HG03066 (cell line): ENCODE measurements around the gene UBAP2.
"Not testable (repeated sequence)": the region's sequence is repeated elsewhere in the genome, so short reads cannot be mapped to it uniquely, and the experiment has no call there.

Source experiments
- ATAC-seq: cut with Tn5 transposase; IDR thresholded peaks from one replicate; pipeline ENCODE4 v1.9.1; 2021; ENCODE audit warnings: low read depth; ENCODE audit not compliant: unreplicated experiment

The UBAP2 gene

DNA sequence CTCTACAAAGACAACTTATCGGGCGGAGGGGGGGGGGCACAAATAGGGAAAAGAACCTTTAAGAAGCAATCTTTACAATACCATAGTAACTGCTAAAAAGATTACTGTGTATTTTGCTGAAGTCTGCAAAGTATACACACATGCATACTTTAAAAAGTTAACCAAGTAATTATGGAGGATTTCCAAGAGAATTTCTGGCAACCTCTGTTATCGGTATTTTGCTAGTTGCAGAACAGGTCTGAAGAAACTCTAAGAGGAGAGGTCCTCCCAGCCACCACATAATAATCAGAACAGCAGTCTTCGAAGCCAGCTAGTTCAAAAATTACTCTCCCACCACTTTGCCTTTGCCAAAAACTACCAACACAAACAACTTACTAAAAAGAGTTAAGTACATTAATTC, 56.1 kb downstream of the UBAP2 start:
- no peak for ATAC-seq

DNA sequence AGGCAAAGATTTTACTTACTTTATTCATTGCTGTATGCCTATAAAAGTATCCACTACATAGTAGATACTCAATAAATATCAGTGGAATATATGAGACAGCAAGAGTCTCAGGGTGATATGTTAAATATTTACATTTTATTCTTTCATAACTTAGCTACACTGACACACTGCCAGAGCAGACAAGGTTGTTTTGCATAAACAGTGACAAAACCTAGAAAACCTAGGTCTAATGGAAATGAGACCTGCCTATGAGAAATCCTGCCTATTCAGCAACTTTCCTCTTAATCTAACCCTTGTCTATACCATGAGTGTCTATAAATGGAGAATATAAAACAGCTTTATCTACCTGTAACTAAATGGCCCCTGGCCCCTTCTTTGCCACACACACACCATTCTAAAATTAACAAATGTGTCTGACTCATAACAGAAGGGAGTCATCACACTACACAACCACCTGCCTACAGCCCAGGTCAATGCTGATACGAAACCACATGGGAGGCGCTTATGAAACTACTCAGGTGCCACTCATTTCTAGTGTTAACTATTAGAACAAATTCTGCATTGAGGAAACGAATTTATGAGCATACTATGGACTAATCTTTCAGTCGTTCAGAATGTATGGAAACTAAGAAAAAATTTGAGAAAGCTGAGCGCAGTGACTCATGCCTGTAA, 60.3 kb downstream of the UBAP2 start:
- peak; percentile 99 for ATAC-seq

DNA sequence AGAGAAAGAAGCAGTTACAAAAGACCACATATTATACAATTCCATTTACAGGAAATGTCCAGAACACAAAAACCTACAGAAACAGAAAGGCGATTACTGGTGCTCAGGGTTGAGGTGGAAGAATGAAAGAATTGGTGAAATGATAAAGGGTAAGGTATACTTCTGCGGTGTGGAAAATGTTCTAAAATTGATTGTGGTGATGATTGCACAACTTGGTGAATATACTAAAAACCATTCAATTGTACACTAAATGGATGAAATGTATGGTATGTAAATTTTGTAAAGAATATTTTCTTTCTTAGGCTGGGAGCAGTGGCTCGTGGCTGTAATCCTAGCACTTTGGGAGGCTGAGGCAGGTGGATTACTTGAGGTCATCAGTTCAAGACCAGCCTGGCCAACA, 72.3 kb downstream of the UBAP2 start:
- ATAC-seq, result no peak

DNA sequence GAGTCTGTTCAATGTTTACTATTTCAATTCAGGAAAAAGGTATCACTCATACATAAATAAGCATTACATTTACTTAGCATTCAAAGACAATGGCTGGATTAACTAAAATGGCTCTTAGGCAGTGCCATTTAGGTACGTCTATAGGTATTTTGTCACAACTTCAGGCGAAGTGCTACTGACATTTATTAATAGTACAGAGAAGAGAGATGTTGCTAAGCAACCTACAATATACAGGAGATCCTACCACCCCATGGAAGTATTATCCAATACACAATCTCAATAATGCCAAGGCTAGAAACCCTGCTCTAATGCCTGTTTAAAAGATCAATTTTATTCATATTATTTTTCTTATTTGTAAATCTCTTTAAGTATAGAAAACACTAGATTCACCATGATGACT, 76.0 kb downstream of the UBAP2 start:
- no peak for ATAC-seq

DNA sequence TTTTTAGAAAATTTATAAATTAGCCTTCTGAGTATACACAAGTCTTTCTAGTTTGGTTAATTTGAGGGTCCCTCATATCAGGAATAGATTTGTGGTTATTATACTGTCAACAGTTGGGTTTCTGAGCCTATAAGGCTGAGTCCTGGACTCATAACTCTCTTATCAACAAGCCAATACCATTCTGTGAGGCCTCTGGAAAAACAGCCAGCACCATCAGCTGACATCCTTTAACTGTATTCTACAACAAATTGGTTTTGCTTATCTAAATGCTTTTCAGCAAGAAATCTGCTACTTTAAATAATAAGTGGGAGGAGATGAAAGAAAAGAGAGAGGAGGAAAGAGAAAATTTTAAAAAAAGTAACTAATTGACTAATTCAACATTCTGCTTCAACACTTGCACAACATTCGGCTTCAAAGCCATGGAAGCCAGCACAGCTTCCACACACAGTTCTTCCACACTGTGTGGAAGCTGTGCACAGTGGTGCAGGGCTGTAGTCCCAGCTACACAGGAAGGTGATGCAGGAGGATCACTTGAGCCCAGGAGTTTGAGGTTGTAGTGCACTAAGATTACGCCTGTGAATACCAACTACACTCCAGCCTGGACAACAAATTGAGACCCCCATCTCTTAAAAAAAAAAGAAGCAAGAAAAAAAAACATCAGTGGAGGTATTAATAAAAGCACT, 84.5 kb downstream of the UBAP2 start:
- no peak for ATAC-seq

DNA sequence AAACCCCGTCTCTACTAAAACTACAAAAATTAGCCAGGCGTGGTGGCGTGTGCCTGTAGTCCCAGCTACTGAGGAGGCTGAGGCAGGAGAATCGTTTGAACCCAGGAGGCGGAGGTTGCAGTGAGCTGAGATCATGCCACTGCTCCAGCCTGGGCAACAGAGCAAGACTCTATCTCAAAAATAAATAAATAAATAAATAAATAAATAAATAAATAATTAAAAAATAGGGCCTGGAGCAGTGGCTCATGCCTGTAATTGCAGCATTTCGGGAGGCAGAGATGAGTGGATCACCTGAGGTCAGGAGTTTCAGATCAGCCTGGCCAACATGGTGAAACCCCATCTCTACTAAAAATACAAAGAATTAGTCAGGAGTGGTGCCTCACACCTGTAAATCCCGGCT, 86.2 kb downstream of the UBAP2 start:
- not testable (repeated sequence) for ATAC-seq

DNA sequence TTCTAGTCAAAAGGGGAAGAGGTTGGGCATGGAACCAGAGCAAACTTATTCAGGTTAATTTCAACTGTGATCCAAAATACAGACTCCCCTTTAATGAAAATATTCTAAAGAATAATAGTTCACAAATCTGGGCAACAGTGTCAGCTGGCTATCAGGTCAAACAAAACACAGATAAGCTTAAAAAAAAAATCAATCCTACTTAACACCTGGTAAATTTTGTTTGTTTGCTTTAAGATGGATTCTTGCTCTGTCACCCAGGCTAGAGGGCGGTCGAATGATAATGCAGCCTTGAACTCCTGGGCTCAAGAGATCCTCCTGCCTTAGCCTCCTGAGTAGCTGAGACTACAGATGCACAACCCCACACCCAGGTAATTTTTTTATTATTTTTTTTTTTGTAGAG, 89.0 kb downstream of the UBAP2 start:
- ATAC-seq, result no peak

DNA sequence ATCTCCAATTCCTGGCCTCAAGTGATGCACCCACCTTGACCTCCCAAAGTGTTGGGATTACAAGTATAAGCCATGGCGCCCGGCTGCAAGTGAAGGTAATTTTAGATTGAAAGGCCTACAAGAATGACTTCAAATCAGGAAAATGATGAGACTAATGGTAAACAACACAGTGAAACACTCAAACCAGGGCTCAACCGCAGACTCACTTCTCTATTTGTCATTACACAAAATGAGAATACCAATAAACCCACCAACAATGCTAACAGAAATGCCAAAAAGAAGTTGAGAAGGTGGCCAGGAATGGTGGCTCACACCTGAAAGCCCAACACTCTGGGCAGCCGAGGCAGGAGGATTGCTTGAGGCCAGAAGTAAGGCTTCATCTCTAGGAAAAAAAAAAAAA, 92.1 kb downstream of the UBAP2 start:
- ATAC-seq, result no peak

DNA sequence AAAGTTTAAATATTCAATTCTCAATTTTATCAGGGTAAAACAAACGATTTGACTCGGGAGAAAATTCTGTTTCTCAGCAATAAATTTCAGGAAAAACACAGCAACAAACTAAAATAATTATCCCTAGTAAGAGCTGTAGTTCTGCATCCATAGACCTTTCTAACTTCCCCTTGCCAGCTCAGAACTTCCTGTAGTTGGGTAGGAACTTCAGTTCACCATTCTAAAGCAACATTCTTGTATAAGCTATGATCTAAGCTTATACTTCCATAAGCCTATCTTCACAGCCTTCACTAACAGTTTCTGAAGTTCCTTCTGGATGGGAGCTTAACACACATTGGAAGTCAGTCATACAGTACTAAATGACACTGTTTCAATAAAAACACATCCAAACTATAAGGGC, 96.6 kb downstream of the UBAP2 start:
- no peak for ATAC-seq

DNA sequence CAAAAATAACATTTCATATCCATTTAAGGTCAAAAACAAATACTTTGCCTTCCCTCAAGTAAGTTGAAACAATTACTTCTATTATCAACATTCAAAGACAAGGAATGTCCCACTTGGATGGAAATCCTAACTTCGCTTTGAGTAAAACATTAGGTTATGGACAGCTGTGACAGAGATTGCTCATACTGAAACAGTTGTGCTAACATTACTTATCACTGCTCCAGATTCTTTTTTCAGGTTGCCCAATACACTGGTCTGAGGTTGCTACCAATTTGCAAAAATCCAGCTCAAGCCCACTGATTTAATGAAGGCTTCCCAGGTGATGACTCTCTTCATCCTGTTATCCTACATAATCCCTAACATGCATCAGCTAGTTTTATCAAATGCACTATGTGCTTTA, 98.3 kb downstream of the UBAP2 start:
- no peak for ATAC-seq

DNA sequence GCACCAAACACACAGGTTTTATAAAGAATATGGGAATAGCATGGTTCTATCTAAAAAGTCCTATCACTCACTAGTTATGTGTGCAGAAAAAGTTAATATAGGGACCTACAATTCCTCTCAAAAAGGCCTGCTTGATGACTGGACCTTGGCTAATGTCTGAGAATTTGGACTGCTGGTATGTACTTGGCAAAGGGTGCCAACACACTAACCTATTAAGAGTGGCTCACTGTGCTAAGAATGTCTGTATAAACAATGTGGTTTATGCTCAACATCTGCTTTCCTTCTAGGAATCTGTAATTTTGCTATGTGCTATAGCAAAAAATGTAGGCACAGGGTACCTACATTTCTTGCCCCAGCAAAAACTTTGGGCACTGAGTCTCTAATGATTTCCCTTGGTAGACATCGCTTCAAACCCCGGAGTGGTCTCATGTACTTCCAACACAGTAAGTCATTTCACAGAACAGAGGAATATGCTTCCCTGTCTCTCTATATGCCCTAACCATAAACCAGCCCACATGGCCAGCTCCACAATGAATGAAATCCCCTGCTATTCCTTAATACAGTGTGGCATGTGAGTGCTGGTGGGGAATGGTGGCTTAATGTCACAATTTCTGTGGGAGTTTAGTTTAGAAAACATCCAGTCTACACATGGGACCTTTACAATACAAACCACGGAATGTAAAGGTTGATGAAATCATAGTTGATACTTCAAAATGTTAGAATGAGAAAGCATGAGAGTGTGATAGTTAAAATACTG, 101.7 kb downstream of the UBAP2 start:
- ATAC-seq, result no peak

DNA sequence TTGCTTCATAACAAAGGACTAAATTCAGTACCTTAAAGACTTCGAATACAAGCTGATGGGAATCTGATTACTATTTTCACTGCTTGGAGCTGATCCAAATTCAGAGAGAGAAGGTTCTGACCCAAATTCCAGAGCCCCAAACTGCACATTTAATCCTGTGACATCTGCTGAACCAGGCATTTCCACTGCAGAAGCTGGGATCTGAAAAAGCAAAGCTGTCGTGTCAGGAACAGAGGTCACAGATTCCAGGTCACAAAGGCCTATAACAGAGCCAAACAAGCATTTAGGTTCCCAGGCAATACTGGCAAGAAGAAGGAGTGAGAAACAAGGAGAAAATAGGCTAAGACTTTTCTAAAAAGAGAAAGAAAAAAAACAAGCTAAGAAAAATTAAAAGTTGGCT, 105.3 kb downstream of the UBAP2 start:
- no peak for ATAC-seq

DNA sequence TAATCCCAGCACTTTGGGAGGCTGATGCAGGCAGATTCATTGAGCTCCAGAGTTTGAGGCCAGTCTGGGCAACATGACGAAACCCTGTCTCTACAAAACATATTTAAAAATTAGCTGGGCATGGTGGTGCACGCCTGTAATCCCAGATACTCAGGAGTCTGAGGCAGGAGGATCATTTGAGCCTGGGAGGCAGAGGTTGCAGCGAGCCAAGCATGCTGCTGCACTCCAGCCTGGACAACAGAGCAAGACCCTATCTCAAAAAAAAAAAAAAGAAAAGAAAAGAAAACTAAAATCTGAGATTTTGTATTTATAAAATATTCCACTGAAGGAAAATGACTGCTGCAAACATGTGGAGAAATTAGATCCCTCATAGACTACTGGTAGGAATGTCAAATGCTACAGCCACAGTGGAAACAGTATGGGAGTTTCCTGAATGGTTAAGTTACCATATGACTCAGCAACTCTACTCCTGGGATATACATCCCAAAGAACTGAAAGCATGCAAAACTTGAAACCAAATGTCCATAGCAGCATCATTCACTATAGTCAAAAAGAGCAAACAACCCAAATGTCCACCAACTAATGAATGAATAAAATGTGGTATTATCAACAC, 106.1 kb downstream of the UBAP2 start:
- no peak for ATAC-seq

DNA sequence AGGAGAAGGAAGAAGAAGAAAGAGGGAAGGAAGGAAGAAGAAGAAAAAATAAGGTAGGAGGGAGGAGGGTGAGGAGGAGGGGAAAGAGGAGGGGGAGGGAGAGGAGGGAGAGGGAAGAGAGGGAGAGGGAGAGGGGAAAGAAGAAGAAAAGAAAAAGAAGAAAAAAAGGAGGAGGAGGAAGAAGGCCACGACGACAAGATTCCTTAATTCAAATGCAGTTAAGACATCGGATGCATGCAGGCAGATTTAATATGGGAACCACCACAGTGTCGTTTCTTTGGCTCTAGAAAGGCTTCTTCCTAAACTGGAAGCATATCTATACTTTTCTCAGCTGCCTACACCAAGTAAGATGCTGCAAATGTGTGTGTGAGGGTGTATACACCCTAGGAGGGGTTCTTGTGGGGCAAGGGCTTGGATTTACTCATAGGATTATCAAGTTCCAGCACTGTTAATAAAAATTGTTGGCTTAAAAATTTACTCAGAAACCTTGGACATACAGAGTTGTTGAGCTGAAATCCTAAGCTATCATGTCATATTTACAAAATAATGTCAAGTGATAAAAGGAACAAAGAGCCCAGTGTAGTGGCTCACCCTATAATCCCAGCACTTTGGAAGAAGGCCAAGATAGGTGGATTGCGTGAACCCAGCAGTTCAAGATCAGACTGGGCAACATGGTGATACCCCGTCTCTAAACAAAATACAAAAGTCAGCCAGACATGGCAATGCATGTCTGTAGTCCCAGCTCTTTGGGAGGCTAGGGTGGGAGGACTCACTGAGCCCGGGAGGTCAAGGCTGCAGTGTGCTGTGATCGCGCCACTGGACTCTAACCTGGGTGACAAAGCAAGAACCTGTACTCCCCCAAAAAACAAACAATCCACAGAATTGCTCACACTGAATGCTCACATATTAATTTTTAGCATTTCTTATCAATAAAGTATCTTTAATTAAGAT, 108.5 kb downstream of the UBAP2 start:
- ATAC-seq, result no peak

DNA sequence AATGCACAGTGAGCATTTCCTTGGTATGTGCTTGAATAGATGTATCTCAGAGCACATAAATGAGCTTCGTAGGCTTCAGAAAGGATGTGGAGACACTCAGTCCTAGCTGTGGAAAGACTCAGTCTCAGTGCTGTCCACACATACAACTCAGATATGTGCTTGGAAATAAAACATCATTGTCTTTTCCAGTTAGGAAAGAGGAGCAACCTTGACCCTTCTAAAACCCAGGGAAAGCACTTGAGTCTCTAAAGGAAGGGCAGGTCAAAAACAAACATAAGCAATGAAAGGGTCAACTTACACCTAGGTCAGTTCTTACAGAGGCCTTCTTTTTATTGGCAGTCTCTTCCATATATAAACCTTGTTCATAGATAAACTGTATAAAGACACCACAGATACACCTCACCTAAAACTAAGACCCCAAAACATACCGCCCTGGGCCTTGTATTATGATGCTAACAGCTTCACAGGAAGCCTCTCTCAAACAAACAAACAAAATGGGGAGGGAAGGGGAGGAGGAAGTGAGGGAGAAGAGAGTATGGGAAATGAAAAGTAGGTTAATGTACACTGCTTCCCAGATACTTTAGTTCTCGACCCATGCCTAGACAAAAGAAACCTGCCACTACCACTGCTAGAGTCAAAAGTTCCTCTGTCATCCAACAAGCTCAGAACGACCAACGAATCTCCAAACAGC, 114.4 kb downstream of the UBAP2 start:
- ATAC-seq, result no peak

DNA sequence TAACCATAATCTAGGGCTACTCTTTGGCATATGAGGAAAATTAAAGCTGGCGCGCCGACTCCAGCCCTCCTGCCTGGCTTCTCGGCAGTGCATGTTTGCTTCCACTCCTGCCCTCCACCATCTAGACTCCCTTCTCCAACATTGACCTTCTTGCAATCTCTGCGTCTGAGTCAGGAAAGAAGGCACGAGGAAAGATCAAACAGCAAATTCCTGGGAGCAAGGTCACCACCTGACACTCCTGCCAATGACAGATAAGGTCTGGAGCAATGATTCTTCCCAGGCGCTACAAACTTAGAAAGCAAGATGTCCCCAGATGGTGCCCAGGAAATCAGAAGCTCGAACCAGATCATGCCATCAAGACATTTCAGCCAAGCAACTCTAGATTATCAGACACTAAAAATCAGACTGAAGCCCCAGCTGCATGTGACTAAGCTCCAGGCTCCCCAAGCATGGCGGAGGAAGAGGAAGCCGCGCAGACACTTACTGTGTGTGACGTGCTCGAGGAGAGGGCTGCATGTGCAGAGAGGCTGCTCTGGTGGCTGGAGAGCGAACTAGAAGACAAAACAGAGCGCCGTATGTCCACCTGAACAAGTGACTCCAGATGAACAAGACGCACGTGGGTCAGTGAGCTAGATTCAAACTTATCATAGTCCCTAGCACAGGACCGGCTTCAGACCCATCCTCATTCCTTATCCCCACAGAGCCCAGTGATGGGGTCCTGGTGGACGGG, 116.4 kb downstream of the UBAP2 start:
- no peak for ATAC-seq

DNA sequence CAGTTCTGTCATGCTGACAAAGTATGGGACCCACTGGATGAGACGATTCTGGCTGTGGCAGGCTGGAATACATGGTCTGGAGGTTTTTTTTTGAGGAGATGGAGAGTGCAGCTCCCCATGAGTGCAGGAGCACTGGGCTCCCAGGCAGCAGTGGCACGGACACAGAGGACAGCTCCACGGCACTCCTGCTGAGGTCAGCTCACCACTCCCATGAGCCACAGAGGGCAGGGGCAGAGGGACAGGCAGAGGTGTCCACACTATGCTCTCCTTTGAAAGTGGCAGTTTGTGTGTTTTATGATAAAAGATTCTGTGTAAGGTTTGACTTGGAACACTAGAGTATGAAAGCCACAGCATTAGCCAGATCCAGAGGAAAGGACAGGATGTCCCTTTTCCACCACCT, 117.4 kb downstream of the UBAP2 start:
- ATAC-seq, result no peak

DNA sequence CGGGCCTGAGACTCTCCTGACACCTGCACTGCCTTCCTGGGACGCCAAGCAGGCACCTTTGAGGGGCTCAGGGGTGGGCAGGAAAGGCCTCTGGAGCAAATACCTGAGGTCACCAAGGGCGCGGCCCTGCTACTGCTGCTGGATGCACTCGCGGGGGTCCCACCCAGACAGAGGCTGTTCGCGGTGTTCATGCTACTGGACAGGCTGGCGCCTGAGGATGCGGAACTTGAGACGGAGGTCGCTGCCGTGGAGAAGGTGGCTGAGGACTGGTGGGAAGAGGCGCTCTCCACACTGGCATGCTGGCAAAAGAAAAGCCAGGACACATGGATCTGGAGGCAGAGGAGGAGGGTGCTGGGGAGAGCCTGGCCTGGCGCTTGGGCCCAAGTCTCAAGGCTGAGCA, 121.0 kb downstream of the UBAP2 start:
- no peak for ATAC-seq
